HL-60 (cell line): Measurements from ENCODE around the gene RAC3.

Experiments
- DNase-seq, 2 experiments: peaks; one replicate each; pipeline ENCODE4 v3.0.0-alpha.2; 2010 to 2020; ENCODE audit warnings: low read depth in 1 of 2, low spot score in 1 of 2
- H3K27ac ChIP-seq: fragments of 250-450 bp; sonication (Bioruptor Pico); replicated peaks from 2 replicates; pipeline ENCODE4 v1.5.1; 2020; ENCODE audit warnings: mild to moderate bottlenecking, moderate library complexity
- H3K27me3 ChIP-seq: fragments of 250-450 bp; sonication (Bioruptor Pico); 2 replicates; pipeline ENCODE4 v1.5.1; 2021; ENCODE audit warnings: mild to moderate bottlenecking, moderate library complexity; ENCODE audit not compliant: insufficient read depth, poor library complexity, severe bottlenecking
- H3K4me3 ChIP-seq: replicated peaks from 2 replicates; pipeline ENCODE4 v1.5.1; 2011; ENCODE audit warnings: mild to moderate bottlenecking, control low read depth, low read length; ENCODE audit not compliant: insufficient read depth
- GABPA ChIP-seq: IDR thresholded peaks from 2 replicates; pipeline ENCODE4 v1.6.1; 2012; ENCODE audit warnings: low read depth
- POLR2AphosphoS5 ChIP-seq: IDR thresholded peaks from 2 replicates; pipeline ENCODE4 v1.6.1; 2012; ENCODE audit warnings: low read depth
- SPI1 ChIP-seq: IDR thresholded peaks from 2 replicates; pipeline ENCODE4 v1.6.1; 2012; ENCODE audit warnings: low read depth, mild to moderate bottlenecking, borderline replicate concordance
- TF ChIP-seq, protein P1 (sequence below): IDR thresholded peaks from 2 replicates; pipeline ENCODE4 v1.6.1; 2012; ENCODE audit warnings: low read depth; ENCODE audit not compliant: insufficient replicate concordance
- TF ChIP-seq, protein P2 (sequence below): IDR thresholded peaks from one replicate; pipeline ENCODE4 v1.5.1; 2011; ENCODE audit warnings: low read length, control low read depth, inconsistent platforms; ENCODE audit not compliant: insufficient read depth

RAC3 gene

DNA sequence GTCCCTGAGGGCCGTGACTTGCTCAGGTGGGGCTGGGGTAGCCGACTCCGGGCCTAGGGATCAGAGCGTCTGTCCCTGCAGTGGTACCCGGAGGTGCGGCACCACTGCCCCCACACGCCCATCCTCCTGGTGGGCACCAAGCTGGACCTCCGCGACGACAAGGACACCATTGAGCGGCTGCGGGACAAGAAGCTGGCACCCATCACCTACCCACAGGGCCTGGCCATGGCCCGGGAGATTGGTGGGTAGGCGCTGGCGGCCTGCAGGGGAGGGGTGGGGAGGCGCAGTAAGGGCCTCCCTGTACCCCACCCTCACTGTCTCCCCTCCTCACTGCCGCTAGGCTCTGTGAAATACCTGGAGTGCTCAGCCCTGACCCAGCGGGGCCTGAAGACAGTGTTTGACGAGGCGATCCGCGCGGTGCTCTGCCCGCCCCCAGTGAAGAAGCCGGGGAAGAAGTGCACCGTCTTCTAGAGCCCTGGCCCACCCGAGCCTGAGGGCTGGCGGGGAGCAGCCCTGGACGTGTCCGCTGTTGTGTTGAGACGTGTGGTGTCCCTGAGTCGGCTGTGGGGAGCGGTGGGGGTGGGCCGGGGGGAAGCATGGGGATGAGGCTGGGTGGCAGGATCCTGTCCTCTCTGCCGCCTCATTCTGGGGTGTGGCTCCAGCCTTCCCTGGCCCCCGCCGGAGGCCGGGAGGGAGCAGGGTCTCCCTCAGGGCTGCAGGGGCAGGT, 2.0 kb downstream of the RAC3 start:
- no peak overlapping the region for H3K4me3 ChIP-seq
- H3K27ac ChIP-seq: no peak overlapping the region
- no peaks in the 10 kb centered on the region for H3K27me3 ChIP-seq
- TF ChIP-seq POLR2AphosphoS5 (no peak), GABPA (no peak), SPI1 (no peak)
- TF ChIP-seq, protein P1, sequence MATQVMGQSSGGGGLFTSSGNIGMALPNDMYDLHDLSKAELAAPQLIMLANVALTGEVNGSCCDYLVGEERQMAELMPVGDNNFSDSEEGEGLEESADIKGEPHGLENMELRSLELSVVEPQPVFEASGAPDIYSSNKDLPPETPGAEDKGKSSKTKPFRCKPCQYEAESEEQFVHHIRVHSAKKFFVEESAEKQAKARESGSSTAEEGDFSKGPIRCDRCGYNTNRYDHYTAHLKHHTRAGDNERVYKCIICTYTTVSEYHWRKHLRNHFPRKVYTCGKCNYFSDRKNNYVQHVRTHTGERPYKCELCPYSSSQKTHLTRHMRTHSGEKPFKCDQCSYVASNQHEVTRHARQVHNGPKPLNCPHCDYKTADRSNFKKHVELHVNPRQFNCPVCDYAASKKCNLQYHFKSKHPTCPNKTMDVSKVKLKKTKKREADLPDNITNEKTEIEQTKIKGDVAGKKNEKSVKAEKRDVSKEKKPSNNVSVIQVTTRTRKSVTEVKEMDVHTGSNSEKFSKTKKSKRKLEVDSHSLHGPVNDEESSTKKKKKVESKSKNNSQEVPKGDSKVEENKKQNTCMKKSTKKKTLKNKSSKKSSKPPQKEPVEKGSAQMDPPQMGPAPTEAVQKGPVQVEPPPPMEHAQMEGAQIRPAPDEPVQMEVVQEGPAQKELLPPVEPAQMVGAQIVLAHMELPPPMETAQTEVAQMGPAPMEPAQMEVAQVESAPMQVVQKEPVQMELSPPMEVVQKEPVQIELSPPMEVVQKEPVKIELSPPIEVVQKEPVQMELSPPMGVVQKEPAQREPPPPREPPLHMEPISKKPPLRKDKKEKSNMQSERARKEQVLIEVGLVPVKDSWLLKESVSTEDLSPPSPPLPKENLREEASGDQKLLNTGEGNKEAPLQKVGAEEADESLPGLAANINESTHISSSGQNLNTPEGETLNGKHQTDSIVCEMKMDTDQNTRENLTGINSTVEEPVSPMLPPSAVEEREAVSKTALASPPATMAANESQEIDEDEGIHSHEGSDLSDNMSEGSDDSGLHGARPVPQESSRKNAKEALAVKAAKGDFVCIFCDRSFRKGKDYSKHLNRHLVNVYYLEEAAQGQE: no peak
- TF ChIP-seq, protein P2, sequence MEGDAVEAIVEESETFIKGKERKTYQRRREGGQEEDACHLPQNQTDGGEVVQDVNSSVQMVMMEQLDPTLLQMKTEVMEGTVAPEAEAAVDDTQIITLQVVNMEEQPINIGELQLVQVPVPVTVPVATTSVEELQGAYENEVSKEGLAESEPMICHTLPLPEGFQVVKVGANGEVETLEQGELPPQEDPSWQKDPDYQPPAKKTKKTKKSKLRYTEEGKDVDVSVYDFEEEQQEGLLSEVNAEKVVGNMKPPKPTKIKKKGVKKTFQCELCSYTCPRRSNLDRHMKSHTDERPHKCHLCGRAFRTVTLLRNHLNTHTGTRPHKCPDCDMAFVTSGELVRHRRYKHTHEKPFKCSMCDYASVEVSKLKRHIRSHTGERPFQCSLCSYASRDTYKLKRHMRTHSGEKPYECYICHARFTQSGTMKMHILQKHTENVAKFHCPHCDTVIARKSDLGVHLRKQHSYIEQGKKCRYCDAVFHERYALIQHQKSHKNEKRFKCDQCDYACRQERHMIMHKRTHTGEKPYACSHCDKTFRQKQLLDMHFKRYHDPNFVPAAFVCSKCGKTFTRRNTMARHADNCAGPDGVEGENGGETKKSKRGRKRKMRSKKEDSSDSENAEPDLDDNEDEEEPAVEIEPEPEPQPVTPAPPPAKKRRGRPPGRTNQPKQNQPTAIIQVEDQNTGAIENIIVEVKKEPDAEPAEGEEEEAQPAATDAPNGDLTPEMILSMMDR: no peak
- no peak for DNase-seq

DNA sequence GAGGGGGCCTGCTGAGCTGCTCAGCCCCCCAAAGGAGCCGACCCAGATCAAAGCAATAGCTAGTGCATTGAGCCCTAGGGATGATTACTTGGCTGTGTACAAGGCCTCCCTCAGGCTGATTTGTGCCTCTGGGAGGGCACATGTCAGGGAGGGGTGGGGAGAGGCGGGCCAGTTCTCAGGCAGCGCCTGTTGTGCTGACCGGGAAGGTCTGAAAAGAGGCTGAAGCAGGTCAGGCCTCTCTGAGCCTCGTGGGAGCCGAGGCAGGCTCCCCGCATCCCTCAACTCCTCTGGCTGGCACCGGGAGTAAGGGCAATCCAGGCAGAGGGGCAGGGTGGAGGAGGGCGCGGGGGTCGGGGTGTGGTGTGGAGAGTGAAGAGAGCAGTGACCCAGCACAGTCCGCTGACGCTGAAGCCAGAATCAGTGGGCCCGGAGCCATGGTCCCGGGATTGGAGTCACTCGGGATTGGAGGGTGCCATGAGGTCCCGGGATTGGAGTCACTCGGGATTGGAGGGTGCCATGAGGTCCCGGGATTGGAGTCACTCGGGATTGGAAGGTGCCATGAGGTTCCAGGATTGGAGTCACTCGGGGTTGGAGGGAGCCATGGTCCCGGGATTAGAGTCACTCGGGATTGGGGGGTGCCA, 3.0 kb downstream of the RAC3 start:
- DNase-seq: no peak
- no peak overlapping the region for H3K4me3 ChIP-seq
- no peaks in the 10 kb centered on the region for H3K27me3 ChIP-seq
- TF ChIP-seq, protein P1: no peak
- TF ChIP-seq SPI1 (no peak), POLR2AphosphoS5 (peak; percentile 29; the same call in 1 of the 2 replicates), GABPA (no peak)
- TF ChIP-seq, protein P2: no peak
- H3K27ac ChIP-seq: no peak overlapping the region

DNA sequence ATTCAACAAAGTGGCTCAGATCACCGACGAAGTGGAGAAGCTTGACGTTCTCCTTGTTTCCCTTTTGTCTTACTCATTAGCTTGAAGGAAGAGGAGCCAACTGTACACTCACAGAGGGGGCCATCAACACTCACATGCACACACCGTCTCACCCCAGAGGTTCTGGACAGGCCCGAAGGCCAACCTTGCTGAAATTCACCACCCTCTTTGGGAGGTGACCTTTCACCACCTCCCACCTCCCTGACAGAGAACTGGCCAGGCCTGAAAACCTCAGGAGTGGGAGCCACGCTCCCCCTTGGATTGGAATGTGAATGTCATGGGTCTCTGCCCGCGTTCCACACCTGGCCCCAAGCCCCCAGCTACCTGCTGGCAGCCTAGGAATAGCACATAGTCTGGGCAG, 4.0 kb downstream of the RAC3 start:
- Histone ChIP-seq H3K4me3 (no peak overlapping the region), H3K27me3 (no peaks in the 10 kb centered on the region), H3K27ac (no peak overlapping the region)
- no peak for DNase-seq
- TF ChIP-seq GABPA: no peak
- TF ChIP-seq SPI1: no peak
- TF ChIP-seq, protein P1: no peak
- TF ChIP-seq, protein P2: no peak
- no peak for TF ChIP-seq POLR2AphosphoS5
